Measurements from ENCODE around the gene BCL7C. TPM values are rescaled to one million over a fixed set of nuclear protein-coding genes. Genes with fewer than 3 reads are reported as not detected.

The BCL7C gene
- total and polyA plus RNA-seq, 3 experiments from 2014 or later: 31.7 to 52.3 (median 35.0) TPM

GRCh38 chr16:30931068-30931650, 37.3 kb upstream of the BCL7C start:
- Mint-ChIP-seq H3K27ac (no peak overlapping the region), H3K36me3 (peaks cover 0 to 32% (median 6%) of the 10 kb centered on the region in 3 donors)
- POLR2A ChIA-PET: no interaction called here

GRCh38 chr16:30930160-30930571, 36.3 kb upstream of the BCL7C start:
- no peak overlapping the region for H3K4me3 Mint-ChIP-seq
- POLR2A ChIA-PET: no interaction called here
- no peaks in the 10 kb centered on the region for H3K27me3 Mint-ChIP-seq

More at GRCh38 chr16:30931068-30931650, 37.3 kb upstream of the BCL7C start:
- peaks cover 5% of the 10 kb centered on the region for H3K4me1 ChIP-seq (ENCODE audit: insufficient read depth, low read length)
- H3K9me3 ChIP-seq (ENCODE audit: low read length): no peaks in the 10 kb centered on the region
- CTCF ChIA-PET: no interaction called here
- Mint-ChIP-seq H3K4me1 (peaks cover 10 to 24% (median 10%) of the 10 kb centered on the region in 3 donors), H3K4me3 (peak overlapping the region in 1 of 7 donors; percentile 67), H3K9me3 (no peaks in the 10 kb centered on the region), H3K27me3 (no peaks in the 10 kb centered on the region)
- no peak for DNase-seq
- H3K4me3 ChIP-seq (ENCODE audit: low read length): no peak overlapping the region
- no peak overlapping the region for H3K27ac ChIP-seq (ENCODE audit: low read depth, low read length)
- no peaks in the 10 kb centered on the region for H3K27me3 ChIP-seq (ENCODE audit: insufficient read depth, low read length, poor library complexity, severe bottlenecking)
- peaks cover 4% of the 10 kb centered on the region for H3K36me3 ChIP-seq (ENCODE audit: insufficient read depth, low read length)

GRCh38 chr16:30929167-30929566, 35.3 kb upstream of the BCL7C start:
- ChIA-PET CTCF (interaction anchor here (2.0 kb wide), 1 partner anchor 13 kb away, joined by 5 read pairs; no protein-coding TSS in a partner anchor), POLR2A (no interaction called here)
- Histone ChIP-seq H3K27me3 (ENCODE audit: insufficient read depth, low read length, poor library complexity, severe bottlenecking) (no peaks in the 10 kb centered on the region), H3K27ac (ENCODE audit: low read depth, low read length) (no peak overlapping the region), H3K4me3 (ENCODE audit: low read length) (no peak overlapping the region), H3K4me1 (ENCODE audit: insufficient read depth, low read length) (no peaks in the 10 kb centered on the region), H3K36me3 (ENCODE audit: insufficient read depth, low read length) (peaks cover 4% of the 10 kb centered on the region), H3K9me3 (ENCODE audit: low read length) (no peaks in the 10 kb centered on the region)
- no peak for DNase-seq
- H3K36me3 Mint-ChIP-seq: peaks cover 0 to 26% (median 5%) of the 10 kb centered on the region in 3 donors
- no peaks in the 10 kb centered on the region for H3K9me3 Mint-ChIP-seq
- peaks cover 7 to 23% (median 12%) of the 10 kb centered on the region in 3 donors for H3K4me1 Mint-ChIP-seq
- H3K27ac Mint-ChIP-seq: no peak overlapping the region
- no peak overlapping the region for H3K4me3 Mint-ChIP-seq
- no peaks in the 10 kb centered on the region for H3K27me3 Mint-ChIP-seq

More at GRCh38 chr16:30930160-30930571, 36.3 kb upstream of the BCL7C start:
- CTCF ChIA-PET: no interaction called here
- peaks cover 4% of the 10 kb centered on the region for H3K36me3 ChIP-seq (ENCODE audit: insufficient read depth, low read length)
- Mint-ChIP-seq H3K4me1 (peaks cover 10 to 20% (median 15%) of the 10 kb centered on the region in 3 donors), H3K27ac (no peak overlapping the region), H3K9me3 (no peaks in the 10 kb centered on the region), H3K36me3 (peaks cover 0 to 30% (median 6%) of the 10 kb centered on the region in 3 donors)
- peaks cover 5% of the 10 kb centered on the region for H3K4me1 ChIP-seq (ENCODE audit: insufficient read depth, low read length)
- H3K9me3 ChIP-seq (ENCODE audit: low read length): no peaks in the 10 kb centered on the region
- DNase-seq: no peak
- H3K4me3 ChIP-seq (ENCODE audit: low read length): no peak overlapping the region
- no peaks in the 10 kb centered on the region for H3K27me3 ChIP-seq (ENCODE audit: insufficient read depth, low read length, poor library complexity, severe bottlenecking)
- no peak overlapping the region for H3K27ac ChIP-seq (ENCODE audit: low read depth, low read length)

GRCh38 chr16:30928390-30928789, 34.5 kb upstream of the BCL7C start:
- CTCF ChIA-PET: interaction anchor here (1.2 to 2.0 kb wide), 2 partner anchors 14 to 84 kb away, joined by 3 to 5 read pairs; no protein-coding TSS in a partner anchor
- H3K36me3 Mint-ChIP-seq: peaks cover 0 to 26% (median 5%) of the 10 kb centered on the region in 3 donors
- POLR2A ChIA-PET: no interaction called here
- H3K4me3 ChIP-seq (ENCODE audit: low read length): no peak overlapping the region
- no peak for DNase-seq
- H3K27ac ChIP-seq (ENCODE audit: low read depth, low read length): no peak overlapping the region
- no peaks in the 10 kb centered on the region for H3K27me3 ChIP-seq (ENCODE audit: insufficient read depth, low read length, poor library complexity, severe bottlenecking)
- no peak overlapping the region for H3K27ac Mint-ChIP-seq
- H3K9me3 ChIP-seq (ENCODE audit: low read length): no peaks in the 10 kb centered on the region
- H3K4me3 Mint-ChIP-seq: no peak overlapping the region
- H3K36me3 ChIP-seq (ENCODE audit: insufficient read depth, low read length): peaks cover 4% of the 10 kb centered on the region
- no peaks in the 10 kb centered on the region for H3K9me3 Mint-ChIP-seq
- H3K4me1 Mint-ChIP-seq: peaks cover 7 to 23% (median 12%) of the 10 kb centered on the region in 3 donors
- no peaks in the 10 kb centered on the region for H3K27me3 Mint-ChIP-seq
- H3K4me1 ChIP-seq (ENCODE audit: insufficient read depth, low read length): no peaks in the 10 kb centered on the region

GRCh38 chr16:30927789-30928378, 34.0 kb upstream of the BCL7C start:
- Mint-ChIP-seq H3K36me3 (peaks cover 0 to 30% (median 5%) of the 10 kb centered on the region in 3 donors), H3K27ac (peak overlapping the region in 1 of 8 donors; percentile 42), H3K9me3 (no peaks in the 10 kb centered on the region), H3K4me3 (peak overlapping the region in 1 of 7 donors; percentile 44), H3K4me1 (peaks cover 9 to 27% (median 12%) of the 10 kb centered on the region in 3 donors), H3K27me3 (no peaks in the 10 kb centered on the region)
- POLR2A ChIA-PET: no interaction called here
- Histone ChIP-seq H3K4me3 (ENCODE audit: low read length) (no peak overlapping the region), H3K27me3 (ENCODE audit: insufficient read depth, low read length, poor library complexity, severe bottlenecking) (no peaks in the 10 kb centered on the region), H3K9me3 (ENCODE audit: low read length) (no peaks in the 10 kb centered on the region), H3K4me1 (ENCODE audit: insufficient read depth, low read length) (no peaks in the 10 kb centered on the region), H3K36me3 (ENCODE audit: insufficient read depth, low read length) (peaks cover 4% of the 10 kb centered on the region), H3K27ac (ENCODE audit: low read depth, low read length) (no peak overlapping the region)
- CTCF ChIA-PET: interaction anchor here (1.2 to 2.0 kb wide), 3 partner anchors 13 to 83 kb away, joined by 3 to 7 read pairs (median 5); no protein-coding TSS in a partner anchor
- peak in 1 of 5 donors; percentile 25 for DNase-seq

- Histone ChIP-seq H3K27me3 (ENCODE audit: insufficient read depth, low read length, poor library complexity, severe bottlenecking) (no peaks in the 10 kb centered on the region), H3K4me1 (ENCODE audit: insufficient read depth, low read length) (no peaks in the 10 kb centered on the region), H3K4me3 (ENCODE audit: low read length) (no peak overlapping the region), H3K36me3 (ENCODE audit: insufficient read depth, low read length) (peaks cover 2% of the 10 kb centered on the region), H3K27ac (ENCODE audit: low read depth, low read length) (no peak overlapping the region), H3K9me3 (ENCODE audit: low read length) (no peaks in the 10 kb centered on the region)
- H3K36me3 Mint-ChIP-seq: peaks cover 0 to 31% (median 3%) of the 10 kb centered on the region in 3 donors
- H3K27ac Mint-ChIP-seq: no peak overlapping the region
- CTCF ChIA-PET: interaction anchor here (0.6 to 1.2 kb wide), 4 partner anchors 9 to 83 kb away, joined by 3 to 7 read pairs (median 3); no protein-coding TSS in a partner anchor
- no peaks in the 10 kb centered on the region for H3K9me3 Mint-ChIP-seq
- no peak for DNase-seq
- POLR2A ChIA-PET: interaction anchor here (1.5 kb wide), 1 partner anchor 9 kb away, joined by 3 read pairs; no protein-coding TSS in a partner anchor
- peaks cover 11 to 29% (median 15%) of the 10 kb centered on the region in 3 donors for H3K4me1 Mint-ChIP-seq
- H3K4me3 Mint-ChIP-seq: peak overlapping the region in 1 of 7 donors; percentile 28
- H3K27me3 Mint-ChIP-seq: no peaks in the 10 kb centered on the region
Observed at GRCh38 chr16:30926937-30927788, 33.3 kb upstream of the BCL7C start.

- CTCF ChIA-PET: interaction anchor here (0.6 to 2.1 kb wide), 5 partner anchors 8 to 82 kb away, joined by 3 to 7 read pairs (median 4); no protein-coding TSS in a partner anchor
- Histone ChIP-seq H3K27ac (ENCODE audit: low read depth, low read length) (no peak overlapping the region), H3K4me1 (ENCODE audit: insufficient read depth, low read length) (no peaks in the 10 kb centered on the region), H3K27me3 (ENCODE audit: insufficient read depth, low read length, poor library complexity, severe bottlenecking) (no peaks in the 10 kb centered on the region), H3K4me3 (ENCODE audit: low read length) (no peak overlapping the region), H3K36me3 (ENCODE audit: insufficient read depth, low read length) (no peaks in the 10 kb centered on the region), H3K9me3 (ENCODE audit: low read length) (no peaks in the 10 kb centered on the region)
- Mint-ChIP-seq H3K4me1 (peaks cover 15 to 33% (median 16%) of the 10 kb centered on the region in 3 donors), H3K27me3 (no peaks in the 10 kb centered on the region), H3K4me3 (peak overlapping the region; percentile 29 to 87 (median 52)), H3K9me3 (no peaks in the 10 kb centered on the region), H3K36me3 (peaks cover 0 to 29% (median 3%) of the 10 kb centered on the region in 3 donors), H3K27ac (peak overlapping the region in 5 of 8 donors; percentile 33 to 83 (median 43))
- POLR2A ChIA-PET: interaction anchor here (1.5 kb wide), 1 partner anchor 10 kb away, joined by 3 read pairs; no protein-coding TSS in a partner anchor
- no peak for DNase-seq
Observed at GRCh38 chr16:30925995-30926811, 32.3 kb upstream of the BCL7C start.

All from CD8-positive, alpha-beta memory T cell (primary cell).